Activated CD8-positive, alpha-beta memory T cell treated with anti-CD3 and anti-CD28 coated beads, Interleukin-2, amount 50 U/mL, for 48 hours (primary cell): Measurements from ENCODE around the gene SESN2.

Experiments
- DNase-seq: peaks from one replicate; pipeline ENCODE4 v3.0.0-alpha.2; 2020

Gene SESN2

GRCh38 chr1:28256197-28256827 is 3.0 kb upstream of the SESN2 start:
- no peak for DNase-seq

GRCh38 chr1:28257736-28258135 is 1.6 kb upstream of the SESN2 start:
- no peak for DNase-seq

- no peak for DNase-seq
Measured at GRCh38 chr1:28258628-28259251, 578 bp upstream of the SESN2 start.

GRCh38 chr1:28259934-28260802 is 850 bp downstream of the SESN2 start:
- peak; percentile 74 for DNase-seq

- DNase-seq = no peak
Measured at GRCh38 chr1:28260803-28261174, 1.5 kb downstream of the SESN2 start.

GRCh38 chr1:28264897-28265296 is 5.6 kb downstream of the SESN2 start:
- no peak for DNase-seq

- DNase-seq = no peak
Measured at GRCh38 chr1:28265577-28265976, 6.3 kb downstream of the SESN2 start.

GRCh38 chr1:28266920-28267322 is 7.6 kb downstream of the SESN2 start:
- no peak for DNase-seq

GRCh38 chr1:28267633-28268032 is 8.3 kb downstream of the SESN2 start:
- no peak for DNase-seq

- DNase-seq = no peak
Measured at GRCh38 chr1:28269529-28269928, 10.2 kb downstream of the SESN2 start.

GRCh38 chr1:28272215-28272852 is 13.0 kb downstream of the SESN2 start:
- no peak for DNase-seq

GRCh38 chr1:28273216-28273860 is 14.0 kb downstream of the SESN2 start:
- no peak for DNase-seq

GRCh38 chr1:28278763-28279162 is 19.4 kb downstream of the SESN2 start:
- no peak for DNase-seq

GRCh38 chr1:28279721-28280120 is 20.4 kb downstream of the SESN2 start:
- DNase-seq = no peak

- no peak for DNase-seq
Measured at GRCh38 chr1:28280501-28280900, 21.2 kb downstream of the SESN2 start.

- no peak for DNase-seq
Measured at GRCh38 chr1:28280977-28281381, 21.7 kb downstream of the SESN2 start.

GRCh38 chr1:28281608-28282425 is 22.5 kb downstream of the SESN2 start:
- DNase-seq = no peak

GRCh38 chr1:28282426-28283407 is 23.4 kb downstream of the SESN2 start:
- no peak for DNase-seq

- DNase-seq = no peak
Measured at GRCh38 chr1:28286111-28286510, 26.8 kb downstream of the SESN2 start.

- DNase-seq = no peak
Measured at GRCh38 chr1:28288487-28288886, 29.2 kb downstream of the SESN2 start.

GRCh38 chr1:28290851-28291250 is 31.5 kb downstream of the SESN2 start:
- DNase-seq = no peak
